Endodermal cell (in vitro differentiated cells): ENCODE data around the gene ITSN1. TPM values are rescaled to one million over a fixed set of nuclear protein-coding genes. Genes with fewer than 3 reads are reported as not detected.

Experiments
- DNase-seq: peaks from one replicate; pipeline ENCODE4 v3.0.0-alpha.2; 2017
- H3K27ac ChIP-seq: 2 replicates; pipeline ENCODE4 v1.5.1; 2013; ENCODE audit warnings: mild to moderate bottlenecking, low read depth, low read length, moderate library complexity
- H3K27me3 ChIP-seq: 2 replicates; pipeline ENCODE4 v1.6.1; 2013; ENCODE audit warnings: mild to moderate bottlenecking, low read length, moderate library complexity; ENCODE audit not compliant: insufficient read depth, control insufficient read depth, poor library complexity, severe bottlenecking
- H3K36me3 ChIP-seq: 2 replicates; pipeline ENCODE4 v1.7.0; 2013; ENCODE audit warnings: mild to moderate bottlenecking, low read length, moderate library complexity; ENCODE audit not compliant: control insufficient read depth, insufficient read depth
- H3K4me1 ChIP-seq: one replicate; pipeline ENCODE4 v1.7.0; 2013; ENCODE audit warnings: low read length; ENCODE audit not compliant: control insufficient read depth, insufficient read depth
- H3K4me3 ChIP-seq: 2 replicates; pipeline ENCODE4 v1.5.1; 2013; ENCODE audit warnings: mild to moderate bottlenecking, low read length, moderate library complexity
- H3K9ac ChIP-seq: 2 replicates; pipeline ENCODE4 v1.6.1; 2013; ENCODE audit warnings: mild to moderate bottlenecking, low read length, moderate library complexity; ENCODE audit not compliant: poor library complexity, severe bottlenecking; ENCODE audit errors: extremely low read depth
- H3K9me3 ChIP-seq: 2 replicates; pipeline ENCODE4 v1.6.1; 2013; ENCODE audit warnings: mild to moderate bottlenecking, low read length, moderate library complexity; ENCODE audit not compliant: control insufficient read depth
- H3K27ac Mint-ChIP-seq: 2 replicates; pipeline ENCODE4 v1.8.0; 2020; ENCODE audit warnings: mixed read lengths
- H3K27me3 Mint-ChIP-seq: 2 replicates; pipeline ENCODE4 v1.8.0; 2021; ENCODE audit warnings: mild to moderate bottlenecking, mixed read lengths; ENCODE audit not compliant: insufficient read depth
- H3K36me3 Mint-ChIP-seq: 2 replicates; pipeline ENCODE4 v1.8.0; 2020; ENCODE audit warnings: low read depth, mixed read lengths
- H3K4me1 Mint-ChIP-seq: 2 replicates; pipeline ENCODE4 v1.8.0; 2020; ENCODE audit warnings: mixed read lengths
- H3K4me3 Mint-ChIP-seq: 2 replicates; pipeline ENCODE4 v1.8.0; 2020; ENCODE audit warnings: mild to moderate bottlenecking, moderate library complexity, mixed read lengths
- H3K9me3 Mint-ChIP-seq: 2 replicates; pipeline ENCODE4 v1.8.0; 2020; ENCODE audit warnings: mild to moderate bottlenecking, mixed read lengths
- WGBS, 2 experiments: methylation state at CpG; one replicate each; pipeline versions ENCODE4 v1.1.5 to v1.1.7; 2013; ENCODE audit warnings: missing lambda C conversion rate in 2 of 2, mixed read lengths in 1 of 2; ENCODE audit not compliant: insufficient coverage in 1 of 2, insufficient read length in 1 of 2; 5-methylcytosine and 5-hydroxymethylcytosine counted together
- total RNA-seq, 2 donors: library from RNA; stranded (reverse); fragmentation: NEBNext Ultra II Directional in 1 of 2; extraction: Animal tissue kit (Norgen Biotek cat#: 25700) in 1 of 2; gene quantifications; 2 replicates in 1 of 2; 3 replicates in 1 of 2; pipeline ENCODE4 v1.2.1, GENCODE V29; 2021
- TF ChIP-seq, protein P1 (sequence below): fragments of 200-600 bp; sonication (generic); conservative IDR thresholded peaks from 2 replicates; pipeline ENCODE4 v1.5.0; 2021; ENCODE audit warnings: antibody characterized with exemption, mild to moderate bottlenecking

ITSN1 gene
- total RNA-seq, 2 donors from 2014 or later, result 89.6 to 104 TPM

- H3K36me3 Mint-ChIP-seq, result peaks cover 8% of the 10 kb centered on the region
- H3K27ac ChIP-seq, result no peak overlapping the region
- 96 to 100% methylated on average over 1 of the region's 1 CpG for WGBS, 2 experiments
- no peaks in the 10 kb centered on the region for H3K27me3 Mint-ChIP-seq
- no peaks in the 10 kb centered on the region for H3K36me3 ChIP-seq
- no peaks in the 10 kb centered on the region for H3K27me3 ChIP-seq
- H3K27ac Mint-ChIP-seq, result no peak overlapping the region
- H3K4me1 ChIP-seq, result peaks cover 22% of the 10 kb centered on the region
- no peak overlapping the region for H3K4me3 Mint-ChIP-seq
- H3K4me3 ChIP-seq, result no peak overlapping the region
- TF ChIP-seq, protein P1, sequence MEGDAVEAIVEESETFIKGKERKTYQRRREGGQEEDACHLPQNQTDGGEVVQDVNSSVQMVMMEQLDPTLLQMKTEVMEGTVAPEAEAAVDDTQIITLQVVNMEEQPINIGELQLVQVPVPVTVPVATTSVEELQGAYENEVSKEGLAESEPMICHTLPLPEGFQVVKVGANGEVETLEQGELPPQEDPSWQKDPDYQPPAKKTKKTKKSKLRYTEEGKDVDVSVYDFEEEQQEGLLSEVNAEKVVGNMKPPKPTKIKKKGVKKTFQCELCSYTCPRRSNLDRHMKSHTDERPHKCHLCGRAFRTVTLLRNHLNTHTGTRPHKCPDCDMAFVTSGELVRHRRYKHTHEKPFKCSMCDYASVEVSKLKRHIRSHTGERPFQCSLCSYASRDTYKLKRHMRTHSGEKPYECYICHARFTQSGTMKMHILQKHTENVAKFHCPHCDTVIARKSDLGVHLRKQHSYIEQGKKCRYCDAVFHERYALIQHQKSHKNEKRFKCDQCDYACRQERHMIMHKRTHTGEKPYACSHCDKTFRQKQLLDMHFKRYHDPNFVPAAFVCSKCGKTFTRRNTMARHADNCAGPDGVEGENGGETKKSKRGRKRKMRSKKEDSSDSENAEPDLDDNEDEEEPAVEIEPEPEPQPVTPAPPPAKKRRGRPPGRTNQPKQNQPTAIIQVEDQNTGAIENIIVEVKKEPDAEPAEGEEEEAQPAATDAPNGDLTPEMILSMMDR, result no peak
- no peaks in the 10 kb centered on the region for H3K9me3 Mint-ChIP-seq
- peaks cover 59% of the 10 kb centered on the region for H3K4me1 Mint-ChIP-seq
- no peaks in the 10 kb centered on the region for H3K9me3 ChIP-seq
- H3K9ac ChIP-seq, result no peak overlapping the region
- DNase-seq, result no peak
These were observed 6.3 kb downstream of the ITSN1 start for GRCh38 chr21:33648555-33648954.

DNA sequence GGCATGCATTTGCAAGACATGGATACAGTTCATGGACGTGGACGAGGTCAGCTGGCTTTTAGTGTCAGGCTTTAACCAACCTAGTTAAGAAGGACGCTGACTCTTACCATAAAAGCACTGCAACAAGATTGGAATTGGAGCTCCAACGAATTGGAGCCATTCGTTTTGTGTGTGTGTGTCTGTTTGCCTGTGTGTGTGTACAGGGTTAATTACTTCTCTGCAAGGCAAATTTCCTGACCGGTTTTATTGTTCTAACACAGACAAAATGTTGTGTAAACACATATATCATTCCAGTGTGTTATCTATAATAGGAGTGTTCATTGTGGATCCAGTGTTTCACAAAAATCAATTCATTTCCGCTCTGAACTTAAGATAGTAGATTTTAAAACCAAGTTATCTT, 7.9 kb downstream of the ITSN1 start:
- H3K4me1 Mint-ChIP-seq, result peaks cover 56% of the 10 kb centered on the region
- peaks cover 16% of the 10 kb centered on the region for H3K4me1 ChIP-seq

DNA sequence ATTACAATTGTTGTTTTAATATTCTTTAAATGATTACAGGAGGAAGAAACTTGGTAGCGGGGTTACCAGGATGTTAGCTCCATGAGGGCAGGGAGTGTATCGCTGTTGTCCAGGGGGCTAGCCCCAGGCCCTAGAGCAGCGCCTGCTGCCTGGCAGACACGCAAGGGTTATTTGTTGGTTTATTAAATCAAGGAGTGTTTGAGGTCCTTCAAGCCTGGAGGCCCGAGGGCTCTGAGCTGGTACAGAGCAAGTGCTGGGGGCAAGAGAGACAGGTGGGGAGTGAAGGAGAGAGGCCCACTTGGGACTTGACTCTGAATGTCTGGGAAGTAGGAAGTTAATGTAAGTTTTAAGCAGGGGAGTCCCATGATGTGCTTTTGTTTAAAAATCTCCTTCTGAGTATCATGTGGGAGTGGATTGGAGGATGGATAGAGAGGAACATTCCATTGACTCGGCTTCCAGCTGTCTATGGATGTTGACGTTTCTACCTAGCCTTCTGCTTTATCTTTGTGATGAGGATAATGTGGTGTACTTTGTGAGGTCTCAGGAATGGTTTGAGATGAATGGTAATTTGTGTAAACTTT, 8.7 kb downstream of the ITSN1 start:
- H3K36me3 Mint-ChIP-seq, result peaks cover 16% of the 10 kb centered on the region
- TF ChIP-seq, protein P1, result no peak
- no peaks in the 10 kb centered on the region for H3K9me3 Mint-ChIP-seq
- peak overlapping the region; percentile 10 for H3K4me3 Mint-ChIP-seq
- Histone ChIP-seq H3K9ac (peak overlapping the region; percentile 49), H3K9me3 (no peaks in the 10 kb centered on the region), H3K36me3 (no peaks in the 10 kb centered on the region), H3K4me1 (peaks cover 16% of the 10 kb centered on the region), H3K27ac (peak overlapping the region; percentile 33), H3K27me3 (no peaks in the 10 kb centered on the region), H3K4me3 (peak overlapping the region; percentile 2)
- H3K4me1 Mint-ChIP-seq, result peaks cover 58% of the 10 kb centered on the region
- peak; percentile 54 for DNase-seq
- H3K27ac Mint-ChIP-seq, result peak overlapping the region; percentile 79
- H3K27me3 Mint-ChIP-seq, result no peaks in the 10 kb centered on the region
- 61 to 100% methylated on average over 2 to 7 of the region's 7 CpGs for WGBS, 2 experiments

More for the DNA sequence above, 7.9 kb downstream of the ITSN1 start:
- Mint-ChIP-seq H3K9me3 (no peaks in the 10 kb centered on the region), H3K36me3 (peaks cover 16% of the 10 kb centered on the region), H3K27ac (peak overlapping the region; percentile 72), H3K27me3 (no peaks in the 10 kb centered on the region), H3K4me3 (no peak overlapping the region)
- H3K9ac ChIP-seq, result no peak overlapping the region
- TF ChIP-seq, protein P1, result no peak
- H3K36me3 ChIP-seq, result no peaks in the 10 kb centered on the region
- no peak overlapping the region for H3K27ac ChIP-seq
- H3K9me3 ChIP-seq, result no peaks in the 10 kb centered on the region
- WGBS, 2 experiments, result 93 to 95% methylated on average over 4 to 6 of the region's 7 CpGs
- no peaks in the 10 kb centered on the region for H3K27me3 ChIP-seq
- H3K4me3 ChIP-seq, result peak overlapping the region; percentile 2
- DNase-seq, result peak; percentile 22
